GM12801 (cell line): ENCODE data around the gene ENAM.

Experiments used
- CTCF ChIP-seq: IDR thresholded peaks from one replicate; pipeline ENCODE4 v1.5.1; 2011; ENCODE audit warnings: control low read depth; ENCODE audit not compliant: insufficient read length; ENCODE audit errors: extremely low read depth

The ENAM gene

GRCh38 chr4:70671091-70671490 lies 42.5 kb downstream of the ENAM start:
- TF ChIP-seq CTCF: no peak

GRCh38 chr4:70674191-70674590 lies 45.6 kb downstream of the ENAM start:
- no peak for TF ChIP-seq CTCF

GRCh38 chr4:70674731-70675130 lies 46.2 kb downstream of the ENAM start:
- TF ChIP-seq CTCF: no peak

GRCh38 chr4:70676554-70677090 lies 48.1 kb downstream of the ENAM start:
- no peak for TF ChIP-seq CTCF

- TF ChIP-seq CTCF: no peak
Measured at GRCh38 chr4:70678383-70678999, 49.9 kb downstream of the ENAM start.

- TF ChIP-seq CTCF: no peak
Measured at GRCh38 chr4:70680934-70681333, 52.4 kb downstream of the ENAM start.

- TF ChIP-seq CTCF: no peak
Measured at GRCh38 chr4:70681704-70682103, 53.2 kb downstream of the ENAM start.
